Measurements from ENCODE around the gene SPEG. TPM values are rescaled to one million over a fixed set of nuclear protein-coding genes. Genes with fewer than 3 reads are reported as not detected.
A peak's percentile ranks its signal among the peaks of the same experiment; 100 is the strongest.

SPEG gene
- total RNA-seq, 1 donor from 2014 or later = 145 TPM

GRCh38 chr2:219536967-219537366 is 102.3 kb downstream of the SPEG start:
- TF ChIP-seq CTCF (IDR thresholded peaks at IDR 0.05; ENCODE audit: borderline replicate concordance) = no peak
- intact Hi-C loops (cut with micrococcal nuclease) = no loop called here
- peaks cover 32% of the 10 kb centered on the region for H3K36me3 ChIP-seq
- no peak overlapping the region for H3K27ac ChIP-seq (replicated peaks)
- H3K27me3 ChIP-seq (ENCODE audit: low read depth) = peaks cover 52% of the 10 kb centered on the region
- no peak overlapping the region for H3K4me3 ChIP-seq
- H3K4me1 ChIP-seq = peaks cover 28% of the 10 kb centered on the region
- no peak for DNase-seq
- no peaks in the 10 kb centered on the region for H3K9me3 ChIP-seq (replicated peaks)

- intact Hi-C loops (cut with micrococcal nuclease) = no loop called here
- H3K9me3 ChIP-seq (replicated peaks) = no peaks in the 10 kb centered on the region
- no peak overlapping the region for H3K4me3 ChIP-seq
- peaks cover 37% of the 10 kb centered on the region for H3K4me1 ChIP-seq
- H3K27ac ChIP-seq (replicated peaks) = peak overlapping the region; percentile 33
- H3K27me3 ChIP-seq (ENCODE audit: low read depth) = peaks cover 52% of the 10 kb centered on the region
- TF ChIP-seq CTCF (IDR thresholded peaks at IDR 0.05; ENCODE audit: borderline replicate concordance) = no peak
- no peak for DNase-seq
- H3K36me3 ChIP-seq = peaks cover 32% of the 10 kb centered on the region
Observed at GRCh38 chr2:219537657-219538488, 103.2 kb downstream of the SPEG start.

- Histone ChIP-seq H3K4me1 (peaks cover 43% of the 10 kb centered on the region), H3K9me3 (replicated peaks) (no peaks in the 10 kb centered on the region), H3K27me3 (ENCODE audit: low read depth) (peaks cover 55% of the 10 kb centered on the region), H3K27ac (replicated peaks) (peak overlapping the region; percentile 33), H3K4me3 (no peak overlapping the region), H3K36me3 (peaks cover 32% of the 10 kb centered on the region)
- no peak for TF ChIP-seq CTCF (IDR thresholded peaks at IDR 0.05; ENCODE audit: borderline replicate concordance)
- DNase-seq = no peak
- intact Hi-C loops (cut with micrococcal nuclease) = no loop called here
Observed at GRCh38 chr2:219538504-219538951, 103.9 kb downstream of the SPEG start.

GRCh38 chr2:219538956-219539788 is 104.5 kb downstream of the SPEG start:
- Histone ChIP-seq H3K36me3 (peaks cover 32% of the 10 kb centered on the region), H3K4me3 (no peak overlapping the region), H3K27me3 (ENCODE audit: low read depth) (peaks cover 55% of the 10 kb centered on the region), H3K4me1 (peaks cover 49% of the 10 kb centered on the region), H3K27ac (replicated peaks) (peak overlapping the region; percentile 33), H3K9me3 (replicated peaks) (no peaks in the 10 kb centered on the region)
- no peak for TF ChIP-seq CTCF (IDR thresholded peaks at IDR 0.05; ENCODE audit: borderline replicate concordance)
- DNase-seq = no peak
- intact Hi-C loops (cut with micrococcal nuclease) = no loop called here

- no peak for DNase-seq
- H3K27me3 ChIP-seq (ENCODE audit: low read depth) = peaks cover 55% of the 10 kb centered on the region
- TF ChIP-seq CTCF (IDR thresholded peaks at IDR 0.05; ENCODE audit: borderline replicate concordance) = no peak
- intact Hi-C loops (cut with micrococcal nuclease) = no loop called here
- no peak overlapping the region for H3K27ac ChIP-seq (replicated peaks)
- peaks cover 32% of the 10 kb centered on the region for H3K36me3 ChIP-seq
- no peaks in the 10 kb centered on the region for H3K9me3 ChIP-seq (replicated peaks)
- no peak overlapping the region for H3K4me3 ChIP-seq
- H3K4me1 ChIP-seq = peaks cover 56% of the 10 kb centered on the region
Observed at GRCh38 chr2:219539926-219540678, 105.5 kb downstream of the SPEG start.
